HG02571 (cell line): ENCODE data around the gene COL19A1.
A peak's percentile ranks its signal among the peaks of the same experiment; 100 is the strongest.
"Not testable (repeated sequence)": the region's sequence is repeated elsewhere in the genome, so short reads cannot be mapped to it uniquely, and the experiment has no call there.

Experiments
- ATAC-seq: cut with Tn5 transposase; IDR thresholded peaks from one replicate; pipeline ENCODE4 v1.9.1; 2021; ENCODE audit warnings: mild to moderate bottlenecking, moderate library complexity; ENCODE audit not compliant: unreplicated experiment

The COL19A1 gene

GRCh38 chr6:69865126-69865525 lies 1.2 kb upstream of the COL19A1 start:
- ATAC-seq: no peak

- ATAC-seq: peak; percentile 63
Measured at GRCh38 chr6:69866770-69867638, 648 bp downstream of the COL19A1 start.

- peak; percentile 7 for ATAC-seq
Measured at GRCh38 chr6:69867639-69867976, 1.3 kb downstream of the COL19A1 start.

- no peak for ATAC-seq
Measured at GRCh38 chr6:69868252-69868804, 2.0 kb downstream of the COL19A1 start.

- ATAC-seq: no peak
Measured at GRCh38 chr6:69868961-69869360, 2.6 kb downstream of the COL19A1 start.

GRCh38 chr6:69871107-69871506 lies 4.8 kb downstream of the COL19A1 start:
- ATAC-seq: no peak

GRCh38 chr6:69873291-69873690 lies 6.9 kb downstream of the COL19A1 start:
- ATAC-seq: no peak

- no peak for ATAC-seq
Measured at GRCh38 chr6:69875715-69876114, 9.4 kb downstream of the COL19A1 start.

GRCh38 chr6:69878795-69879194 lies 12.4 kb downstream of the COL19A1 start:
- ATAC-seq: no peak

- ATAC-seq: no peak
Measured at GRCh38 chr6:69880601-69881000, 14.2 kb downstream of the COL19A1 start.

GRCh38 chr6:69881322-69882151 lies 15.2 kb downstream of the COL19A1 start:
- ATAC-seq: peak; percentile 83

GRCh38 chr6:69883551-69883950 lies 17.2 kb downstream of the COL19A1 start:
- no peak for ATAC-seq

- ATAC-seq: no peak
Measured at GRCh38 chr6:69884231-69884630, 17.9 kb downstream of the COL19A1 start.

- ATAC-seq: no peak
Measured at GRCh38 chr6:69887026-69887425, 20.7 kb downstream of the COL19A1 start.

GRCh38 chr6:69887714-69888345 lies 21.5 kb downstream of the COL19A1 start:
- ATAC-seq: no peak

- ATAC-seq: no peak
Measured at GRCh38 chr6:69888482-69889233, 22.3 kb downstream of the COL19A1 start.

GRCh38 chr6:69889234-69889974 lies 23.0 kb downstream of the COL19A1 start:
- ATAC-seq: not testable (repeated sequence)

GRCh38 chr6:69892561-69892960 lies 26.2 kb downstream of the COL19A1 start:
- not testable (repeated sequence) for ATAC-seq

GRCh38 chr6:69893266-69893665 lies 26.9 kb downstream of the COL19A1 start:
- ATAC-seq: not testable (repeated sequence)
